Measurements from ENCODE around the gene HEATR3.

DNA sequence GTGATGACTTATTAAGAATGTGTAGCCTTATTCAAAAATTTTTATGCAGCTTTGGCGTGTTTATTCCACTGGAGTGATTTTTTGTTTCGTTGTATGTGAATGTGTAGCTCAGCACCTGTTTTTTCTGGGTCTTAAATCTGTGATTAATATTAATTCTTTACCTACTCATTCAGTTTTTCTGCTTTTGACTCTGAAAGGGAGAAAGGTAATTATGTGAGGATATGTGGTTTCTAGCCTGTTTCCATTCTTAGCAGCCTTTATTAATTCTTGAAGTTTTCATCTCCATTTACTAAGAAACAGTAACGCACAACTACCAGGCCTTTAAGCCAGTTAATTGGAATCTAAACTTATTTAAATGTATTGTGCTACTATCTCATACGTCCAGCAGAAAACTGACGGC is 7.0 kb downstream of the HEATR3 start:
- TF ChIP-seq, protein P1, sequence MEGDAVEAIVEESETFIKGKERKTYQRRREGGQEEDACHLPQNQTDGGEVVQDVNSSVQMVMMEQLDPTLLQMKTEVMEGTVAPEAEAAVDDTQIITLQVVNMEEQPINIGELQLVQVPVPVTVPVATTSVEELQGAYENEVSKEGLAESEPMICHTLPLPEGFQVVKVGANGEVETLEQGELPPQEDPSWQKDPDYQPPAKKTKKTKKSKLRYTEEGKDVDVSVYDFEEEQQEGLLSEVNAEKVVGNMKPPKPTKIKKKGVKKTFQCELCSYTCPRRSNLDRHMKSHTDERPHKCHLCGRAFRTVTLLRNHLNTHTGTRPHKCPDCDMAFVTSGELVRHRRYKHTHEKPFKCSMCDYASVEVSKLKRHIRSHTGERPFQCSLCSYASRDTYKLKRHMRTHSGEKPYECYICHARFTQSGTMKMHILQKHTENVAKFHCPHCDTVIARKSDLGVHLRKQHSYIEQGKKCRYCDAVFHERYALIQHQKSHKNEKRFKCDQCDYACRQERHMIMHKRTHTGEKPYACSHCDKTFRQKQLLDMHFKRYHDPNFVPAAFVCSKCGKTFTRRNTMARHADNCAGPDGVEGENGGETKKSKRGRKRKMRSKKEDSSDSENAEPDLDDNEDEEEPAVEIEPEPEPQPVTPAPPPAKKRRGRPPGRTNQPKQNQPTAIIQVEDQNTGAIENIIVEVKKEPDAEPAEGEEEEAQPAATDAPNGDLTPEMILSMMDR (conservative IDR thresholded peaks at IDR 0.05; ENCODE audit: low read depth, low read length) = no peak
- no peak for TF ChIP-seq EZH2 (IDR thresholded peaks at IDR 0.05; ENCODE audit: borderline replicate concordance, low read depth, low read length, poor library complexity, severe bottlenecking)
